Lower lobe of right lung (tissue), 2 donors: Measurements from ENCODE around the gene FALEC. TPM values are rescaled to one million over a fixed set of nuclear protein-coding genes. Genes with fewer than 3 reads are reported as not detected.

Experiments
- ATAC-seq, 2 donors: fragments of 200-7000 bp; cut with Tn5 transposase; one replicate each; pipeline ENCODE4 v1.9.1; 2020 to 2022; ENCODE audit warnings: mild to moderate bottlenecking in 2 of 2, moderate library complexity in 2 of 2
- DNase-seq: peaks from one replicate; pipeline ENCODE4 v3.0.0-alpha.2; 2020
- H3K27ac ChIP-seq: fragments of 200-600 bp; one replicate; pipeline ENCODE4 v1.8.0; 2022
- H3K27me3 ChIP-seq: fragments of 200-600 bp; one replicate; pipeline ENCODE4 v1.8.0; 2022; ENCODE audit warnings: low read depth
- H3K36me3 ChIP-seq: fragments of 200-600 bp; one replicate; pipeline ENCODE4 v1.8.0; 2022; ENCODE audit warnings: mild to moderate bottlenecking
- H3K4me1 ChIP-seq: fragments of 200-600 bp; one replicate; pipeline ENCODE4 v1.8.0; 2022
- H3K4me3 ChIP-seq: fragments of 200-600 bp; one replicate; pipeline ENCODE4 v1.8.0; 2022; ENCODE audit warnings: mild to moderate bottlenecking
- H3K9me3 ChIP-seq: fragments of 200-600 bp; one replicate; pipeline ENCODE4 v1.8.0; 2022
- intact Hi-C: fragments of 100-400 bp; cut with DNase I; formaldehyde crosslinking; loops from one replicate; pipeline ENCODE4 v1.11.0; 2022
- total RNA-seq: library from RNA; stranded (reverse); fragmentation: NEBNext Ultra II Directional; extraction: Animal tissue kit (Norgen Biotek cat#: 25700); gene quantifications from one replicate; pipeline ENCODE4 v1.2.1, GENCODE V29; 2021
- TF ChIP-seq, protein P1 (sequence below): fragments of 200-600 bp; IDR thresholded peaks from one replicate; pipeline ENCODE4 v1.8.0; 2022; ENCODE audit warnings: antibody characterized with exemption, mild to moderate bottlenecking
- donor health status: DM: no; HTN: yes; CAD: no; lungs with severe emphysema.

FALEC gene
- total RNA-seq, 1 donor from 2014 or later: not detected

- Histone ChIP-seq H3K4me1 (peaks cover 6% of the 10 kb centered on the region), H3K36me3 (no peaks in the 10 kb centered on the region), H3K27ac (no peak overlapping the region), H3K4me3 (no peak overlapping the region), H3K9me3 (no peaks in the 10 kb centered on the region), H3K27me3 (no peaks in the 10 kb centered on the region)
- TF ChIP-seq, protein P1, sequence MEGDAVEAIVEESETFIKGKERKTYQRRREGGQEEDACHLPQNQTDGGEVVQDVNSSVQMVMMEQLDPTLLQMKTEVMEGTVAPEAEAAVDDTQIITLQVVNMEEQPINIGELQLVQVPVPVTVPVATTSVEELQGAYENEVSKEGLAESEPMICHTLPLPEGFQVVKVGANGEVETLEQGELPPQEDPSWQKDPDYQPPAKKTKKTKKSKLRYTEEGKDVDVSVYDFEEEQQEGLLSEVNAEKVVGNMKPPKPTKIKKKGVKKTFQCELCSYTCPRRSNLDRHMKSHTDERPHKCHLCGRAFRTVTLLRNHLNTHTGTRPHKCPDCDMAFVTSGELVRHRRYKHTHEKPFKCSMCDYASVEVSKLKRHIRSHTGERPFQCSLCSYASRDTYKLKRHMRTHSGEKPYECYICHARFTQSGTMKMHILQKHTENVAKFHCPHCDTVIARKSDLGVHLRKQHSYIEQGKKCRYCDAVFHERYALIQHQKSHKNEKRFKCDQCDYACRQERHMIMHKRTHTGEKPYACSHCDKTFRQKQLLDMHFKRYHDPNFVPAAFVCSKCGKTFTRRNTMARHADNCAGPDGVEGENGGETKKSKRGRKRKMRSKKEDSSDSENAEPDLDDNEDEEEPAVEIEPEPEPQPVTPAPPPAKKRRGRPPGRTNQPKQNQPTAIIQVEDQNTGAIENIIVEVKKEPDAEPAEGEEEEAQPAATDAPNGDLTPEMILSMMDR: no peak
- no peak for DNase-seq
- no peak for ATAC-seq
- intact Hi-C loops: no loop called here
Measured at GRCh38 chr1:150536836-150537731, 21.5 kb downstream of the FALEC start.

DNA sequence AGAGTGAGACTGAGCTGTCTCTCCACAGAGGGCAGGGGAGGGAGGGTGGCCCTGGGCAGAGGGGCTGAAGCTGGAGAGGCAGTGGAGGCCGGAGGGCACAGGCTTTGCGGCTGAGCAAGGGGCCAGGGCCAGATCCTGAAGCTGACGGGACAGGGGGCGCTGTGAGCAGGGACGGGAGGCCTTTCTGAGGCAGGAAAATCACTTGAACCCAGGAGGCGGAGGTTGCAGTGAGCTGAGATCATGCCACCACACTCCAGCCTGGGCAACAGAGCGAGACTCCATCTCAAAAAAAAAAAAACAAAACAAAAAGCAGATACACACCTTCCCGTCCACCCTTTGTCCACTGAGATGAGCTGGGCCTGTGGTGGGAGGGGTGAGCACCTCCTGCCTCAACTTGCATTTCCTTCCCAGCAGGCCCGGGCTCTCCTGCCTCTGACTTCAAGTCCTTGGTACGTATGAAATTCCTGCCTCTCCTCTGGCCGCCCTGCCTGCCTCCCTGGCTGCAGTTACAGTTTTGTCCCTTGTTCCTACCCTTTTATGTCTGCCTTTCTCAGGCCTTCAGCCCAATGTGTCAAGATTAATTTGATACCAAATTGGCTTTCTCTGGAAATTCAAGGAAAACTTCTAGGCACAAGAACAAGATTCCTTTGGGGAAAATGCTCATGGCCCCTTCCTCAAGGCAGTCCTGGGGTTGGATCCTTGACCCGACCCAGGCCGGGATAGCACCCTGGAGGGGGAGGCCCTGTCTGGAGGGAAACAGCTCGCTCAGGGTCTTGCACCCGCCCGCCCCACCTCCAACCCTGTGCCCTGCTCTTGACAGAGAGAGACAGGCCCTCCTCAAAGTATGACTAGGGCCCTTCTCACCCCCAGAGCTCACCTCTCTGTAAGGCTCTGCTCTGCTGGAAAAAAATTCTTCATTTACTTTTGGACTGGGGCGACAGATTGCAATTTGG, 22.5 kb downstream of the FALEC start:
- Histone ChIP-seq H3K4me1 (peaks cover 1% of the 10 kb centered on the region), H3K4me3 (no peak overlapping the region), H3K27me3 (no peaks in the 10 kb centered on the region), H3K36me3 (no peaks in the 10 kb centered on the region), H3K9me3 (no peaks in the 10 kb centered on the region), H3K27ac (no peak overlapping the region)
- intact Hi-C loops: no loop called here
- DNase-seq (peak; percentile 40), ATAC-seq (peak; percentile 41 to 68)
- TF ChIP-seq, protein P1: no peak

- Histone ChIP-seq H3K27me3 (no peaks in the 10 kb centered on the region), H3K4me1 (peaks cover 4% of the 10 kb centered on the region), H3K27ac (no peak overlapping the region), H3K4me3 (no peak overlapping the region), H3K9me3 (no peaks in the 10 kb centered on the region), H3K36me3 (no peaks in the 10 kb centered on the region)
- ATAC-seq (peak; percentile 38 to 46), DNase-seq (no peak)
- intact Hi-C loops: no loop called here
- TF ChIP-seq, protein P1: no peak
Measured at GRCh38 chr1:150543500-150544143, 28.1 kb downstream of the FALEC start.

- TF ChIP-seq, protein P1: no peak
- Histone ChIP-seq H3K36me3 (no peaks in the 10 kb centered on the region), H3K27me3 (no peaks in the 10 kb centered on the region), H3K27ac (no peak overlapping the region), H3K9me3 (no peaks in the 10 kb centered on the region), H3K4me3 (no peak overlapping the region), H3K4me1 (peaks cover 4% of the 10 kb centered on the region)
- no peak for DNase-seq
- intact Hi-C loops: no loop called here
- peak in 1 of 2 donors; percentile 22 for ATAC-seq
Measured at GRCh38 chr1:150544204-150544603, 28.7 kb downstream of the FALEC start.

DNA sequence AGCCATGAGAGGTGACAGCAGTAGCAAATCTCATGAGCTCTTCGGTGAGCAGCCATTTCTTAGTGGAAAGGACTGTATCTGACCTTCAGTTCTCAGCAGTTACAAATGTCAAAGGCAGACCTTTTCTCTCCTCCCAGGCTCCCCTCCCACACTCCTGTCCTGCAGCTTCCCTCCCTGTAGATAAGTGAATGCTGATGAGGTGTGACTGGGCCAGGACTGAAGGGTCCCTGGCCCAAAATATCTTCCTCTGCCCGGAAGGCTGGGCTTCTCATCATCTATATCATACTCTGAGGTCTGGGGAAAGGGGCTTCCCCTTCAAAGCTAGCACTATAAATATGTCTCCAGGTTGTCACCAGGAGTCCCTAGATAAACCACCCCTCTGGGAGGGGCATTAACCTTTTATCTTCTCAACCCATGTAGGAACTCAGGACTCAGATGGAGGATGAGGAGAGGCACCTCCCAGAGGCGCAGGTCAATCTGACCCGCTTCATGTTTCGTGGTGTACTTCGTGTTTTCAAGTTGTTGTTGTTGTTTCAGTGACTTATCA, 30.0 kb downstream of the FALEC start:
- Histone ChIP-seq H3K4me1 (peaks cover 14% of the 10 kb centered on the region), H3K36me3 (no peaks in the 10 kb centered on the region), H3K4me3 (no peak overlapping the region), H3K27ac (no peak overlapping the region), H3K27me3 (no peaks in the 10 kb centered on the region), H3K9me3 (no peaks in the 10 kb centered on the region)
- intact Hi-C loops: no loop called here
- DNase-seq (no peak), ATAC-seq (no peak)
- TF ChIP-seq, protein P1: no peak
